ENCODE measurements around the gene PDE1A.

DNA sequence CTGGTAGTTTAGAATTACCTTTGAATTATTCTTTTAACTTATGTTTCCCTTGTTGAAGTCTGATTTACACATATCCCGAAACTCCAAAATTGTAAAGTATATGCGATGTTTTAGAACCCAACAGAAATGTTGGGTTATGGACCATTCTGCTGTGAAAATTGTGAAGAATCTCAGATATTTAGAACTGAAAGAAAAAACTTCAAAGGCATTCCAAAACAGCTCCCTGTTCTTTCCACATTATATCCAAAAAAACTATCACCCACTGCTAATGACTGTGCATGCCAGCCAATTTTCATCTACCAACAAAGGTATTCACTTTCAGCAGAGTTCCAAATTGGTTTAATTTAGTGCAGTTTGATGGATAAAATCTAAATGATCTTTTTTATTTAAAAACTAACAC, 21.5 kb upstream of the PDE1A start:
- TF ChIP-seq POLR2A (IDR thresholded peaks at IDR 0.05) = no peak
- TF ChIP-seq, protein P1, sequence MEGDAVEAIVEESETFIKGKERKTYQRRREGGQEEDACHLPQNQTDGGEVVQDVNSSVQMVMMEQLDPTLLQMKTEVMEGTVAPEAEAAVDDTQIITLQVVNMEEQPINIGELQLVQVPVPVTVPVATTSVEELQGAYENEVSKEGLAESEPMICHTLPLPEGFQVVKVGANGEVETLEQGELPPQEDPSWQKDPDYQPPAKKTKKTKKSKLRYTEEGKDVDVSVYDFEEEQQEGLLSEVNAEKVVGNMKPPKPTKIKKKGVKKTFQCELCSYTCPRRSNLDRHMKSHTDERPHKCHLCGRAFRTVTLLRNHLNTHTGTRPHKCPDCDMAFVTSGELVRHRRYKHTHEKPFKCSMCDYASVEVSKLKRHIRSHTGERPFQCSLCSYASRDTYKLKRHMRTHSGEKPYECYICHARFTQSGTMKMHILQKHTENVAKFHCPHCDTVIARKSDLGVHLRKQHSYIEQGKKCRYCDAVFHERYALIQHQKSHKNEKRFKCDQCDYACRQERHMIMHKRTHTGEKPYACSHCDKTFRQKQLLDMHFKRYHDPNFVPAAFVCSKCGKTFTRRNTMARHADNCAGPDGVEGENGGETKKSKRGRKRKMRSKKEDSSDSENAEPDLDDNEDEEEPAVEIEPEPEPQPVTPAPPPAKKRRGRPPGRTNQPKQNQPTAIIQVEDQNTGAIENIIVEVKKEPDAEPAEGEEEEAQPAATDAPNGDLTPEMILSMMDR (IDR thresholded peaks at IDR 0.05) = no peak

Measured in stomach (tissue), 4 donors.